B cell (primary cell): ENCODE measurements around the gene PSEN1. TPM values are rescaled to one million over a fixed set of nuclear protein-coding genes. Genes with fewer than 3 reads are reported as not detected.

Experiments
- ATAC-seq: fragments of 200-7000 bp; cut with Tn5 transposase; one replicate; pipeline ENCODE4 v1.10.0; 2021; ENCODE audit warnings: low read depth, mild to moderate bottlenecking, moderate number of reproducible peaks, moderate library complexity
- CTCF ChIA-PET: fragments of 350-600 bp; sonication (Branson Sonifier 250); formaldehyde crosslinking; loops from one replicate; lab custom pipeline; 2021; ENCODE audit warnings: antibody characterized with exemption, inconsistent platforms; lab: Charles Lee
- POLR2A ChIA-PET: fragments of 350-600 bp; sonication (Branson Sonifier 250); formaldehyde crosslinking; loops from one replicate; lab custom pipeline; 2021; ENCODE audit warnings: antibody characterized with exemption; lab: Charles Lee
- DNase-seq: peaks from one replicate; pipeline ENCODE4 v3.0.0; 2013
- H2AFZ ChIP-seq: 2 replicates; pipeline ENCODE4 v1.6.1; 2012; ENCODE audit warnings: mild to moderate bottlenecking, low read depth, low read length; ENCODE audit not compliant: insufficient read depth, poor library complexity, severe bottlenecking
- H3K27ac ChIP-seq, 2 donors: 1 replicate in 1 of 2; 2 replicates in 1 of 2; pipeline ENCODE4 v1.5.1; 2012 to 2013; ENCODE audit warnings: low read length in 2 of 2, mild to moderate bottlenecking in 2 of 2, moderate library complexity in 1 of 2
- H3K27me3 ChIP-seq, 4 experiments: fragments of 200-600 bp in 1 of 4; sonication (generic) in 1 of 4; replicated peaks in 1 of 4; 1 replicate in 2 of 4; 2 replicates in 2 of 4; pipeline versions ENCODE4 v1.6.1 to v1.7.0; 2013 to 2016; ENCODE audit warnings: low read length in 3 of 4, mild to moderate bottlenecking in 2 of 4, mixed read lengths in 1 of 4, moderate library complexity in 1 of 4; ENCODE audit not compliant: insufficient read depth in 4 of 4, control insufficient read depth in 3 of 4; ENCODE audit errors: control extremely low read depth in 1 of 4
- H3K36me3 ChIP-seq, 2 experiments: replicated peaks in 1 of 2; 1 replicate in 1 of 2; 2 replicates in 1 of 2; pipeline versions ENCODE4 v1.6.1 to v1.7.1; 2013; ENCODE audit warnings: low read length in 1 of 2; ENCODE audit not compliant: insufficient read depth in 2 of 2, control insufficient read depth in 1 of 2; ENCODE audit errors: control extremely low read depth in 1 of 2, extremely low read depth in 1 of 2
- H3K4me1 ChIP-seq, 2 donors: fragments of 200-600 bp in 1 of 2; sonication (generic) in 1 of 2; 1 replicate in 1 of 2; 2 replicates in 1 of 2; pipeline versions ENCODE4 v1.5.1 to v1.6.1; 2013 to 2017; ENCODE audit warnings: low read length in 2 of 2; ENCODE audit not compliant: control insufficient read depth in 2 of 2, insufficient read depth in 2 of 2
- H3K4me2 ChIP-seq: replicated peaks from 2 replicates; pipeline ENCODE3; 2012; ENCODE audit warnings: mild to moderate bottlenecking, low read depth, low read length; ENCODE audit not compliant: poor library complexity, severe bottlenecking
- H3K4me3 ChIP-seq, 5 experiments: fragments of 200-600 bp in 1 of 5; sonication (generic) in 1 of 5; 1 replicate in 3 of 5; 2 replicates in 2 of 5; pipeline versions ENCODE4 v1.5.1 to v1.7.0; 2011 to 2016; ENCODE audit warnings: low read length in 4 of 5, mild to moderate bottlenecking in 4 of 5, low read depth in 2 of 5, control low read depth in 1 of 5, moderate library complexity in 1 of 5; ENCODE audit not compliant: insufficient read depth in 1 of 5; ENCODE audit errors: control extremely low read depth in 1 of 5, extremely low read depth in 1 of 5
- H3K79me2 ChIP-seq: fragments of 200-600 bp; sonication (generic); one replicate; pipeline ENCODE4 v1.6.0; 2016; ENCODE audit warnings: low read length; ENCODE audit not compliant: control insufficient read depth, insufficient read depth
- H3K9ac ChIP-seq: fragments of 200-600 bp; sonication (generic); 2 replicates; pipeline ENCODE4 v1.6.1; 2017; ENCODE audit warnings: mild to moderate bottlenecking, low read length, moderate library complexity
- H3K9me3 ChIP-seq, 3 donors: one replicate each; pipeline versions ENCODE4 v1.6.1 to v1.7.1; 2013; ENCODE audit warnings: low read length in 2 of 3; ENCODE audit not compliant: control insufficient read depth in 2 of 3, insufficient read depth in 1 of 3; ENCODE audit errors: control extremely low read depth in 1 of 3
- H4K20me1 ChIP-seq: 2 replicates; pipeline ENCODE4 v1.6.0; 2012; ENCODE audit warnings: mild to moderate bottlenecking, low read length; ENCODE audit not compliant: insufficient read depth, control insufficient read depth, poor library complexity, severe bottlenecking
- H3K27ac Mint-ChIP-seq: one replicate; pipeline ENCODE4 v1.8.0; 2021; ENCODE audit warnings: mixed read lengths
- H3K27me3 Mint-ChIP-seq: one replicate; pipeline ENCODE4 v1.8.0; 2021; ENCODE audit warnings: mixed read lengths
- H3K4me1 Mint-ChIP-seq: one replicate; pipeline ENCODE4 v1.8.0; 2021; ENCODE audit warnings: mixed read lengths
- H3K4me3 Mint-ChIP-seq: one replicate; pipeline ENCODE4 v1.8.0; 2021; ENCODE audit warnings: mixed read lengths
- H3K9me3 Mint-ChIP-seq: one replicate; pipeline ENCODE4 v1.8.0; 2022; ENCODE audit warnings: mixed read lengths; ENCODE audit not compliant: insufficient read depth
- EZH2 ChIP-seq: IDR thresholded peaks from 2 replicates; pipeline ENCODE4 v1.6.1; 2012; ENCODE audit warnings: borderline replicate concordance, low read depth, mild to moderate bottlenecking, moderate library complexity, low read length; ENCODE audit not compliant: insufficient read depth, poor library complexity, severe bottlenecking
- WGBS: methylation state at CpG from one replicate; pipeline ENCODE4 v1.1.5; 2013; ENCODE audit warnings: missing lambda C conversion rate; ENCODE audit not compliant: insufficient coverage; 5-methylcytosine and 5-hydroxymethylcytosine counted together
- intact Hi-C: fragments of 100-400 bp; cut with micrococcal nuclease; formaldehyde crosslinking; loops from one replicate; pipeline ENCODE4 v1.10.0; 2022
- polyA minus RNA-seq: library from RNA; depleted of rRNA, polyadenylated mRNA; stranded (reverse); fragments of >200 nt; gene quantifications from 2 replicates; pipeline ENCODE4 v1.2.3, GENCODE V29; 2012
- polyA plus RNA-seq: library from polyadenylated mRNA; depleted of rRNA; stranded (reverse); fragments of >200 nt; gene quantifications from 2 replicates; pipeline ENCODE4 v1.2.3, GENCODE V29; 2012
- total RNA-seq, 2 donors: library from RNA; stranded (reverse); fragments of 120-200 nt in 1 of 2; gene quantifications; 1 replicate in 1 of 2; 2 replicates in 1 of 2; pipeline versions ENCODE4 v1.2.3 to v1.2.4, GENCODE V29; 2013 to 2022
- TF ChIP-seq, protein P1 (sequence below): fragments of 200-600 bp; IDR thresholded peaks from one replicate; pipeline ENCODE4 v1.8.0; 2022; ENCODE audit warnings: antibody characterized with exemption, mild to moderate bottlenecking

Gene PSEN1
- total RNA-seq: 71.6 and 75.9 TPM in 2 replicates
- 37.9 TPM for total RNA-seq (2013)
- polyA plus RNA-seq: 10.2 and 19.3 TPM in 2 replicates
- 22.6 and 32.7 TPM in 2 replicates for polyA minus RNA-seq

DNA sequence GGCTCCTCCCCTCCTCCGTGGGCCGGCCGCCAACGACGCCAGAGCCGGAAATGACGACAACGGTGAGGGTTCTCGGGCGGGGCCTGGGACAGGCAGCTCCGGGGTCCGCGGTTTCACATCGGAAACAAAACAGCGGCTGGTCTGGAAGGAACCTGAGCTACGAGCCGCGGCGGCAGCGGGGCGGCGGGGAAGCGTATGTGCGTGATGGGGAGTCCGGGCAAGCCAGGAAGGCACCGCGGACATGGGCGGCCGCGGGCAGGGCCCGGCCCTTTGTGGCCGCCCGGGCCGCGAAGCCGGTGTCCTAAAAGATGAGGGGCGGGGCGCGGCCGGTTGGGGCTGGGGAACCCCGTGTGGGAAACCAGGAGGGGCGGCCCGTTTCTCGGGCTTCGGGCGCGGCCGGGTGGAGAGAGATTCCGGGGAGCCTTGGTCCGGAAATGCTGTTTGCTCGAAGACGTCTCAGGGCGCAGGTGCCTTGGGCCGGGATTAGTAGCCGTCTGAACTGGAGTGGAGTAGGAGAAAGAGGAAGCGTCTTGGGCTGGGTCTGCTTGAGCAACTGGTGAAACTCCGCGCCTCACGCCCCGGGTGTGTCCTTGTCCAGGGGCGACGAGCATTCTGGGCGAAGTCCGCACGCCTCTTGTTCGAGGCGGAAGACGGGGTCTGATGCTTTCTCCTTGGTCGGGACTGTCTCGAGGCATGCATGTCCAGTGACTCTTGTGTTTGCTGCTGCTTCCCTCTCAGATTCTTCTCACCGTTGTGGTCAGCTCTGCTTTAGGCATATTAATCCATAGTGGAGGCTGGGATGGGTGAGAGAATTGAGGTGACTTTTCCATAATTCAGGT, at the start of gene PSEN1:
Gene PSEN1, plus strand, starts transcription at position 121 of the 839 bp plus-strand sequence. CDS start 11,513 bp downstream, outside the sequence.
- ChIA-PET CTCF (interaction anchor here (0.6 to 1.2 kb wide), 3 partner anchors 12 to 621 kb away, joined by 3 read pairs; no protein-coding TSS in a partner anchor), POLR2A (interaction anchor here (0.7 to 2.3 kb wide), 4 partner anchors 78 to 508 kb away, joined by 3 to 12 read pairs (median 5); partner anchors contain the start of genes RBM25, RIOX1 and ZFYVE1)
- peak within 1 kb of the TSS; percentile 72 for H2AFZ ChIP-seq
- no peaks in the 10 kb centered on the region for H3K27me3 ChIP-seq
- H3K4me2 ChIP-seq: peak within 1 kb of the TSS; percentile 82
- H3K4me3 Mint-ChIP-seq: peak within 1 kb of the TSS; percentile 94
- peak within 1 kb of the TSS; percentile 94 for H3K27ac Mint-ChIP-seq
- H3K4me1 Mint-ChIP-seq: peaks cover 25% of the 10 kb centered on the region
- no peak for TF ChIP-seq EZH2
- TF ChIP-seq, protein P1, sequence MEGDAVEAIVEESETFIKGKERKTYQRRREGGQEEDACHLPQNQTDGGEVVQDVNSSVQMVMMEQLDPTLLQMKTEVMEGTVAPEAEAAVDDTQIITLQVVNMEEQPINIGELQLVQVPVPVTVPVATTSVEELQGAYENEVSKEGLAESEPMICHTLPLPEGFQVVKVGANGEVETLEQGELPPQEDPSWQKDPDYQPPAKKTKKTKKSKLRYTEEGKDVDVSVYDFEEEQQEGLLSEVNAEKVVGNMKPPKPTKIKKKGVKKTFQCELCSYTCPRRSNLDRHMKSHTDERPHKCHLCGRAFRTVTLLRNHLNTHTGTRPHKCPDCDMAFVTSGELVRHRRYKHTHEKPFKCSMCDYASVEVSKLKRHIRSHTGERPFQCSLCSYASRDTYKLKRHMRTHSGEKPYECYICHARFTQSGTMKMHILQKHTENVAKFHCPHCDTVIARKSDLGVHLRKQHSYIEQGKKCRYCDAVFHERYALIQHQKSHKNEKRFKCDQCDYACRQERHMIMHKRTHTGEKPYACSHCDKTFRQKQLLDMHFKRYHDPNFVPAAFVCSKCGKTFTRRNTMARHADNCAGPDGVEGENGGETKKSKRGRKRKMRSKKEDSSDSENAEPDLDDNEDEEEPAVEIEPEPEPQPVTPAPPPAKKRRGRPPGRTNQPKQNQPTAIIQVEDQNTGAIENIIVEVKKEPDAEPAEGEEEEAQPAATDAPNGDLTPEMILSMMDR: no peak
- H3K9me3 Mint-ChIP-seq: peaks cover 7% of the 10 kb centered on the region
- peaks cover 0 to 18% (median 0%) of the 10 kb centered on the region in 3 donors for H3K9me3 ChIP-seq
- H3K4me1 ChIP-seq: peaks cover 13 to 16% of the 10 kb centered on the region in 2 donors
- ATAC-seq (peak; percentile 94), DNase-seq (peak; percentile 99)
- H3K36me3 ChIP-seq: peaks cover 3% of the 10 kb centered on the region in 2 experiments
- H3K27ac ChIP-seq: peak within 1 kb of the TSS; percentile 80 to 100
- intact Hi-C loops: loop anchor here (1.0 to 5.0 kb wide), 7 partner anchors 78 to 1266 kb away; partner anchors contain the start of genes COQ6, DCAF4, FAM161B and NUMB
- peak within 1 kb of the TSS; percentile 65 to 98 (median 90) for H3K4me3 ChIP-seq
- peaks cover 49% of the 10 kb centered on the region for H3K79me2 ChIP-seq
- H4K20me1 ChIP-seq: peaks cover 25% of the 10 kb centered on the region
- no peaks in the 10 kb centered on the region for H3K27me3 Mint-ChIP-seq
- peak within 1 kb of the TSS; percentile 99 for H3K9ac ChIP-seq
- under 1% methylated on average over 70 of the region's 71 CpGs for WGBS
